Stimulated activated CD4-positive, alpha-beta T cell treated with anti-CD3 and anti-CD28 coated beads, Interleukin-12 subunit alpha, Interleukin-12 subunit beta, amount 100 ng/mL, for 24 hours (primary cell): ENCODE data around the gene C5orf22.
A peak's percentile ranks its signal among the peaks of the same experiment; 100 is the strongest.
"Not testable (repeated sequence)": the region's sequence is repeated elsewhere in the genome, so short reads cannot be mapped to it uniquely, and the experiment has no call there.

Experiments
- DNase-seq, 2 experiments: peaks; one replicate each; pipeline ENCODE4 v3.0.0-alpha.2; 2020; ENCODE audit warnings: low read depth in 2 of 2

Gene C5orf22

GRCh38 chr5:31531888-31532547 is at the start of gene C5orf22, which contains the start of gene DROSHA:
C5orf22 (plus strand) TSS chr5:31532301; CDS start chr5:31532393, 92 bp downstream.
DROSHA (minus strand) TSS chr5:31532093; CDS start chr5:31529059, 3,034 bp downstream.
- DNase-seq, result peak; percentile 87 to 94

GRCh38 chr5:31485376-31486207 is 46.5 kb upstream of the C5orf22 start:
- no peak for DNase-seq

GRCh38 chr5:31486441-31486840 is 45.7 kb upstream of the C5orf22 start:
- no peak for DNase-seq

- no peak for DNase-seq
These were observed 44.6 kb upstream of the C5orf22 start for GRCh38 chr5:31487506-31487905.

GRCh38 chr5:31492869-31493268 is 39.2 kb upstream of the C5orf22 start:
- no peak for DNase-seq

GRCh38 chr5:31495336-31495735 is 36.8 kb upstream of the C5orf22 start:
- no peak for DNase-seq

GRCh38 chr5:31496301-31496700 is 35.8 kb upstream of the C5orf22 start:
- no peak for DNase-seq

- no peak for DNase-seq
These were observed 35.2 kb upstream of the C5orf22 start for GRCh38 chr5:31496891-31497290.

GRCh38 chr5:31500256-31500655 is 31.8 kb upstream of the C5orf22 start:
- DNase-seq, result no peak

- DNase-seq, result no peak
These were observed 29.6 kb upstream of the C5orf22 start for GRCh38 chr5:31502506-31502905.

- no peak for DNase-seq
These were observed 27.6 kb upstream of the C5orf22 start for GRCh38 chr5:31504529-31504928.

GRCh38 chr5:31511305-31511704 is 20.8 kb upstream of the C5orf22 start:
- no peak for DNase-seq

- no peak for DNase-seq
These were observed 15.3 kb upstream of the C5orf22 start for GRCh38 chr5:31516802-31517201.

- no peak for DNase-seq
These were observed 9.1 kb upstream of the C5orf22 start for GRCh38 chr5:31523041-31523440.

- DNase-seq, result no peak
These were observed 1.4 kb upstream of the C5orf22 start for GRCh38 chr5:31530541-31531265.

- DNase-seq, result peak in 1 of 2 experiments; percentile 4
These were observed 586 bp upstream of the C5orf22 start for GRCh38 chr5:31531543-31531887.

- DNase-seq, result no peak
These were observed 2.5 kb downstream of the C5orf22 start for GRCh38 chr5:31534527-31535046.

- DNase-seq, result no peak
These were observed 4.8 kb downstream of the C5orf22 start for GRCh38 chr5:31536873-31537272.

- DNase-seq, result no peak
These were observed 5.2 kb downstream of the C5orf22 start for GRCh38 chr5:31537349-31537748.

GRCh38 chr5:31537851-31538250 is 5.8 kb downstream of the C5orf22 start:
- DNase-seq, result no peak

GRCh38 chr5:31549114-31549513 is 17.0 kb downstream of the C5orf22 start:
- DNase-seq, result not testable (repeated sequence)

GRCh38 chr5:31551878-31552277 is 19.8 kb downstream of the C5orf22 start:
- no peak for DNase-seq
